ENCODE measurements around the gene KIF7. TPM values are rescaled to one million over a fixed set of nuclear protein-coding genes. Genes with fewer than 3 reads are reported as not detected.

Gene KIF7
- total RNA-seq, 4 donors from 2014 or later = 2.0 to 17.3 (median 11.3) TPM

- Histone ChIP-seq H3K9me3 (no peaks in the 10 kb centered on the region), H3K27ac (no peak overlapping the region), H3K4me3 (no peak overlapping the region), H3K36me3 (no peaks in the 10 kb centered on the region), H3K4me1 (no peaks in the 10 kb centered on the region), H3K27me3 (no peaks in the 10 kb centered on the region)
- no peak for DNase-seq
- intact Hi-C loops (cut with DNase I; ENCODE audit: low total_unique reads) = no loop called here
- no peak for TF ChIP-seq CTCF (IDR thresholded peaks at IDR 0.05)
- no peak for TF ChIP-seq POLR2A (IDR thresholded peaks at IDR 0.05)
Observed at GRCh38 chr15:89628806-89629715, 26.2 kb downstream of the KIF7 start.

- no peaks in the 10 kb centered on the region for H3K9me3 ChIP-seq
- intact Hi-C loops (cut with DNase I; ENCODE audit: low total_unique reads) = no loop called here
- no peaks in the 10 kb centered on the region for H3K27me3 ChIP-seq
- no peak overlapping the region for H3K27ac ChIP-seq
- H3K4me1 ChIP-seq = no peaks in the 10 kb centered on the region
- H3K36me3 ChIP-seq = no peaks in the 10 kb centered on the region
- TF ChIP-seq POLR2A (IDR thresholded peaks at IDR 0.05) = no peak
- TF ChIP-seq CTCF (IDR thresholded peaks at IDR 0.05) = no peak
- no peak for DNase-seq
- no peak overlapping the region for H3K4me3 ChIP-seq
Observed at GRCh38 chr15:89628301-89628700, 27.0 kb downstream of the KIF7 start.

GRCh38 chr15:89627256-89627970, 27.9 kb downstream of the KIF7 start:
- Histone ChIP-seq H3K9me3 (no peaks in the 10 kb centered on the region), H3K36me3 (no peaks in the 10 kb centered on the region), H3K4me3 (no peak overlapping the region), H3K27me3 (no peaks in the 10 kb centered on the region), H3K27ac (no peak overlapping the region), H3K4me1 (no peaks in the 10 kb centered on the region)
- no peak for TF ChIP-seq POLR2A (IDR thresholded peaks at IDR 0.05)
- no peak for TF ChIP-seq CTCF (IDR thresholded peaks at IDR 0.05)
- intact Hi-C loops (cut with DNase I; ENCODE audit: low total_unique reads) = no loop called here
- no peak for DNase-seq

GRCh38 chr15:89625716-89626115, 29.6 kb downstream of the KIF7 start:
- no peaks in the 10 kb centered on the region for H3K27me3 ChIP-seq
- DNase-seq = no peak
- H3K9me3 ChIP-seq = no peaks in the 10 kb centered on the region
- H3K4me3 ChIP-seq = no peak overlapping the region
- intact Hi-C loops (cut with DNase I; ENCODE audit: low total_unique reads) = no loop called here
- no peaks in the 10 kb centered on the region for H3K36me3 ChIP-seq
- no peak overlapping the region for H3K27ac ChIP-seq
- no peaks in the 10 kb centered on the region for H3K4me1 ChIP-seq
- TF ChIP-seq POLR2A (IDR thresholded peaks at IDR 0.05) (no peak), CTCF (IDR thresholded peaks at IDR 0.05) (no peak)

- TF ChIP-seq POLR2A (IDR thresholded peaks at IDR 0.05) = no peak
- TF ChIP-seq CTCF (IDR thresholded peaks at IDR 0.05) = no peak
- no peak for DNase-seq
- H3K4me3 ChIP-seq = no peak overlapping the region
- no peaks in the 10 kb centered on the region for H3K27me3 ChIP-seq
- no peaks in the 10 kb centered on the region for H3K4me1 ChIP-seq
- no peak overlapping the region for H3K27ac ChIP-seq
- H3K9me3 ChIP-seq = no peaks in the 10 kb centered on the region
- no peaks in the 10 kb centered on the region for H3K36me3 ChIP-seq
- intact Hi-C loops (cut with DNase I; ENCODE audit: low total_unique reads) = no loop called here
Observed at GRCh38 chr15:89623165-89623564, 32.1 kb downstream of the KIF7 start.
